ENCODE results near the gene ODC1. TPM values are rescaled to one million over a fixed set of nuclear protein-coding genes. Genes with fewer than 3 reads are reported as not detected.

Gene ODC1
- total RNA-seq, 1 donor from 2014 or later = 55.8 TPM

DNA sequence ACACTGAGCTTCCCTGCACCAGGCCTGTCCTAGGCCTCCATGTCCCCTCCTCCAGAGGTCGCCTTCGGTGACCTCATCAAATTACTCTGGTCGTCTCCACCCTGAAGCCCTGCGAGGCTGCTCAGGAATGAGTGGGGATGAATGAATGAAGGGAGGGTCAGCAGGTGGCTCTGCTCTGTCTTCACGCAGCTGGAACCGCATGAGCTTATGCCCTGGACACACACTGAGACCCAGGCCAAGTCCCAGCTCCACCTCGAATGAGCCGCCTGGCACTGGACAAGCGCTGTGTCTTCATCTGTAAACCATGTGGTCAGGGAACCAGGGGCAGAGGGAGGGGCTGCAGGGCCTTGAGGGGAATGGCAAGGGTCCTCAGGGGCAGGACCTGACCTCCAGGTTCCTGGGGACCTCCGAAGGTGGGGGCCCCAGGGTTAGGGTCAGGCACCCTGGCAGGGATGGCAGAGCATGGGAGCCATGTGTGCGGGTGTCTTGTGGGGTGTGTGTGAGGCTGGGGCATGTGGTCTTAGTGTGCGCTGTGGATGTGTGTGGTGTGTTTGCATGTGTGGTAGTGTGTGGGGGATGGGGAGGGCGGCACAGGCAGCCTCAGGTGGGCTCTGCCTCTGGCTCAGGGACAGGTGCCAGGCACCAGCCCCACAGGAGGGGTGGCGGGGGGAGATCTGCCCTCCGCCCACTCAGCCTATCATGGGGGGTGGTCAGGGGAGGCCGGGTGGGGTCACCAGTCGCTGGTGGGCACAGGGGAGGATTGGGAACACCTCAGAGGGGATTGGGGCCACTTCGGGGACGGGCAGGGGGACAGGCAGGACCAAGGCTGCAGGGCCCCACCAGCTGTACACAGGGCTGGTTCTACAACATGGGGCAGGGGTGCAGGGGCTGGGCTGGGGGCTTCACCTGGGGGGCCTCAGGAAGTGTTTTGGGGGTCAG, 13.9 kb downstream of the ODC1 start:
- no peak for DNase-seq

DNA sequence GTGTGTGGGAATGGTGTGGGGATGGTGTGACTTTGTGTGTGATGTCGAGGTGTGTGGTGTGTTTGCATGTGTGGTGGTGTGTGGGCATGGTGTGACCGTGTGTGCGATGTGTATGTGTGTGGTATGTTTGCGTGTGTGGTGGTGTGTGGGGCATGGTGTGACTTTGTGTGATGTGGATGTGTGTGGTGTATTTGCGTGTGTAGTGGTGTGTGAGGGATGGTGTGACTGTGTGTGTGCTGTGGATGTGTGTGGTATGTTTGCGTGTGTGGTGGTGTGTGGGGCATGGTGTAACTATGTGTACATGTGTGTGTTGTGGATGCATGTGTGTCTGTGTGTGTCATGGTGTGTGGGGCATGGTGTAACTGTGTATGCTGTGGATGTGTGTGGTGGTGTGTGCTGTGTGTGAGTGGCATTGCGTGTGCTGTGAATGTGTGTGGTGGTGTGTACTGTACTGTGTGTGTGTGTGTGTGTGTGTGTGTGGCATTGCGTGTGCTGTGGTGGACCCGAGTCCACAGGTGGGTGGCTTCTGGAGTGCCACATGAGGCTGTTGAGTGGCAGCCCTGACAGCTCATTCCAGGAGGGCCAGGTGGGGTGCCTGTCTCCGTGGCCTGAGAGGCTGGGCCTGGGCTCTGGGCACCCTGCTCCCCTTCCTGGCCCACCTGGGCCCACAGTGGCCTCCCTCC, 14.7 kb downstream of the ODC1 start:
- no peak for DNase-seq

DNA sequence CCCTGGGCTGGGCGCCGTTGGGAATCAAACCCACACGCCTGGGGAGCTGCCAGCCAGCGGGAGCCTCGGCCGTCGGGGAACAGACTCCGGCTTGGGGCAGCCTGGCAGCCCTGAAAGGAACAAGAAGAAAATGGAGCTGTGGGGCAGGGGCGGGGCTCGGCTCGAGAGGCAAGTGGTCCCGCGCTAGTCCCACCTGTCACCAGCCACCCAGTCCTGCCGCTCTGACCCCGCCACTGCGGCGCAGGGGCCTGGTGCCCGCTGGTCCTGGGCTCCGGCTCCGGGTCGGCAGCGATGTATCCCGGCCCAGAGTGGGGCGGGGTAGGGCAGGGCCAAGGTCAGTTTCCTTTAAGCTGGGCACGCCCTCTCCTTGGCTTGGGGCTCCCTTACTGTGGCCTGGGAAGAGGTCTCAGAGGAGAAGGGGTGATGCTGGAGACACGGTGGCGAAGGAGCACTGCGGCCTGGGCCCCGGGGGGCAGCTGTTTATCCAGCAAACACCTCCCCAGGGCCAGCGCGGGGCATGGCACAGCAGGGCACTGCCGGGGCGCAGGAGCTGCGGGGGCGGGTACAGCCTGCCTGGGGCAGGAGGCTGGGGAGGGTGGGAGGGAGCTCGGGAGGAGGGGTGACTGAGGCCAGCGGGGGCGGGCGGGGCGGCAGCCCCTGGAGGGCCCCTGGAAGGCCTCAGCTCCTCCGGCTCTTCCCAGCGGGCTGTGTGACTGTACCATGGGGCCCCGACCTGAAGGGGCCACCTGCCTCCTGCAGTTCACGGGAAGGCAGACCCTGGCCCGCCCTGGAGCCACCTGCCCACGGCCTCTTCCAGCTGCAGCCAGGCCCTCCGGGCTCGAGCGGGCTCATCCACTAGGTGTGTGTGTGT, 15.6 kb downstream of the ODC1 start:
- no peak for DNase-seq

DNA sequence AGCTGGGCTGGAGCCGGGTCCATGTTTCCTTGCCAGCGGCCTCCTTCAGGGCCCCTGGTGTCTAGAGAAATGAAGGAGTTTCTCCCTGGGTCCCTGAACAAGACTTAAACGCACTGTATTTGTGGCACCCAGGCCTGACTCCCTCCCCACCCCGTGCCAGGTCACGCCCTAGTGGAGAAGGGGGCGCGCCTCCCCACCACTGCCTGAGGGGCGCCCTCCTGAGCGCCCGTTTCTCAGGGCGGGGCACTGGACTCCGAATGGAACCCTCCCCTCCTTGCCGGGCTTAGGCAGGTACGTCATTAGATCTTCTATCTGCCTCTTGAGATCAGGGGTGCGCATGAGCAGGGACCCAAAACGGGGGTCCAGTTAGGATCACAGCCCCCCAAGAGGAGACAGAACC, 16.3 kb downstream of the ODC1 start:
- DNase-seq = no peak

DNA sequence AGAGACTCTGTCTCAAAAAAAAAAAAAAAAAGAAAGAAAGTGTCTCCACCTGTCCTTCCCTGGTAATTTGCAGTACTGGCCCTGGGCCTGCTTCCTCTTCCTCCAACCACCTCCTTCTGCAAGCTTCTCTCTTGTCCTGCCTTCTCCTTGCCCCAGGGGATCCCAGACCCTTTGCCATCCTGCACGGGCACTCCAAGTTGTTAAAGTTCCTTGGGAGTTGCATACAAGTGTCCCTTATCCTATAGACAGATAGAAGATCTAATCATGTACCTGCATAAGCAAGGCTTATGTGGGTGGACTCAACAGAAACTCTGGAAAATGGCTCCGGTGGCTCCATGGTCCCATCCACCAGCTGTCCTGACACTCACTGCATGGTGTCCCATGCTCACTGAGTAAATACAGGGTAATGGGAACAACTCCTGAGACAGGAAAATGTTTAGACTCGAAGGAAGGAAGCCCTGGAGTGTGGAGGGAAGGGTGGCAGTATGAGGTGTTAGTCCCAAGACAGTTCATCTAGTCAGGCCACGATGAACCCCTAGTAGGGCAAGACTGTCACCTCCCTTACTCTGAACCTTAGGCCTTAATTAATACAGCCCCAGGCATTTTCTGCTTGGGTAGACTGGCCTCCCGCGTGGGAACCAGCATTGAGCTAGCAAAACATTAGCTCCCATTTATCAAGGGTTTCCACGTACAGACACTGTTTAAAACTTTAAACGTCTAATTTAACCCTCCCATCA, 17.1 kb downstream of the ODC1 start:
- no peak for DNase-seq

DNA sequence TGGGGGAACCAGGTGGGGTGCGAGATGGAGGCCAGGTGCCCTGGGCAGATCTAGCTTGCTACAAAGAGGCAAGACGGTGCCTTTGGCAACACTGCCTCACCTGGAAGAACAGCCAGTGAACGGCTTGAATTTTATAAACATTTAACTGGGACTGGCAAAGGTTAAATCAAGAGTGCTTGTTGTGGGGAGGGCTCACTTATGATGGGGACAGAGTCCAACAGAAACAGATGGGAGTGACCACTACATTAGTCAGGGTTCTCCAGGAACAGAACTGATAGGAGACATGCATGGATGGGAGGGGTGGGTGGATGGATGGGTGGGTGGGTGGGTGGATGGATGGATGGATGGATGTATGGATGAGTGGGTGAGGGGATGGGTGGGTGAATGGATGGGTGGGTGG, 19.2 kb downstream of the ODC1 start:
- DNase-seq = no peak

DNA sequence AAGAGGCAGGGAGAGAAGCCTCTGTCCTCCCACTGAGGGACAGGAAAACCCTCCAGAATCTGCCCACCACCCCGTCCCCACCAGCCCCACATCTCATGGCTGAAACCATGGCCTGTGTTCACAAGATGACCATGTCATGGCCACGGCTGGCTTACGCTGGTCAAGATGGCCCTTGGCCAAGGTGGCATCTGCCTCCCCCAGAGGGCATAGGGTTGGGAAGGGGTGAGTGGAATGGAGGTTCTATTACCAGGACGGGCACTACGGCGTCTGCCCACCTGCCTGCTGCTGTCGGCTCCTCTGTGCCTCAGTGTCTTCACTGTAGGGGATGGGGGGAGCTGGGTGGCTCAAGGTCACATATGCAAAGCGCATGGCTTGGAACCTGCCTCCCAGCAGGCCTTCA, 19.8 kb downstream of the ODC1 start:
- DNase-seq = no peak

DNA sequence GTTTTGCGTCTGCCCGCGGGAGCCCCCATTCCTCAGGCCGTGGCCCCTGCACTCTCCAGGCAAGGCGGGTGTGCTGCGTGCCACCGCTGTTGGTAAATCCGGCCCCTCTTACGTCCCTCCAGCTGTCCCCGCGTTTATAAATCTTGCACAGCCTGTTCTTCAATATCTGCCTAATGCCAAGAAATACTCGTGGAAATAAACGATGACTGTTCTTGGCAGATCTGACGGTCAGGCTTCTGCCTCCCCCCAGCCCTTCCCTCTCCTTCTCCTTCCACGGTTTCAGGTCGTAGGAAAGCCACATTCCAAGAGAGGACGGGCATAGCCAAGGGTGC, 20.5 kb downstream of the ODC1 start:
- DNase-seq = no peak

DNA sequence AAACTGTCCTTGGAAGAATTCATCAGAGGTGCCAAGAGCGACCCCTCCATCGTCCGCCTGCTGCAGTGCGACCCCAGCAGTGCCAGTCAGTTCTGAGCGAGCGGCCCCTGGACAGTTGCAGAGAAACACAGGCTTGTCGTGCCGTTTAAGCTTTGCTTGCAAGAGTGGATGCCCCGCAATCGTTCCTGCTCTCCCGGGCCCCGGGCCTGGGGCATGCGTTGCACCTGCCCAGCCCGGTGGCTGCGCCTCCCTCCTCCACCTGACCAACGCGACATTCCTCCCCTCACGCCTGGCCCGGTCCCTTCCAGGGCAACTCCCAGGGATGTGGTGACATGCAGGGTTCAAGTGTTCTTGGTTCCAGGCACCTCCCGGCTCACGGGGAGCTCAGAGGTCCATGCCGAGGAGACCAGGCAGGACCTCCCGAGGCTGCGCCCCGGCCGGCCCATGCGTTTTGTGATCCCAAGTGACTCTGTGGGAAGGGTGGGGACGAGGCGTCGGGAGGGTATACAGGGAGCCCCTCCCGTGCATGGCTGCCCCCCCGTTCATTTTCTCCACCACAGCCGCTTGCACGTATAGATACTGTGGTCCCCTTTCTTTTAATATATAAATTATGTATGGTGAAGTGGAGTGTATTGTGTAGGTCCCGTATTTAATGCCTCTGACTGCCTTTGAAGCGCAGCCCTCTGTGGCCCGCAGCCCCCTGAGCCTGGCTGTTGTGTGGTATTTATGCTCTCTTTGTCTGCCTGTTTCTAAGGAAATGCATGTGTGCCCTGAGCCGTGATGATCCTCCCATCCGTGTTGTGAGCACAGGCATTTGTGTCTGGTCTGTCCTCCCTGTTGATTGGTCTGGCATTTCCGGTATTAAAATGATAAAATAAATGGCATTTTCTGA, 21.2 kb downstream of the ODC1 start:
- no peak for DNase-seq

DNA sequence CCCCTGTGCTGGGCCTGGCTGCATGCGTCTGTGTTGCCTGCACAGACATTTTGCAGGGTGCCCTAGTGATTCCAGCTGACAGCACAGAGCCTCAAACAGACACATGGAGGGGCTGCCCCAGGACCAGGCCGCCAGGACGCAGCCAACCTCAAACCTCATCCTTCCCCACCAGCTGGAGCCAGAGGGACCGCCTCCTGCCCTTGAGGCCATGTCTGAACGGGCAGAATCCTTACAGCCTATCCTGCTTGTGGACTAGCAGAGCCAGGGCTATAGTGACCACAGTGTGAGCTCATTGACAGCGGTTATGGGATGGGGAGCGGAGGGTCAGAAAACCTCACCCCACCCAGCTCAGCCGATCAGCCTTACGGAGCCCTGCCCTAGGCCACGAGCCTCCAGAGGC, 22.4 kb downstream of the ODC1 start:
- no peak for DNase-seq

DNA sequence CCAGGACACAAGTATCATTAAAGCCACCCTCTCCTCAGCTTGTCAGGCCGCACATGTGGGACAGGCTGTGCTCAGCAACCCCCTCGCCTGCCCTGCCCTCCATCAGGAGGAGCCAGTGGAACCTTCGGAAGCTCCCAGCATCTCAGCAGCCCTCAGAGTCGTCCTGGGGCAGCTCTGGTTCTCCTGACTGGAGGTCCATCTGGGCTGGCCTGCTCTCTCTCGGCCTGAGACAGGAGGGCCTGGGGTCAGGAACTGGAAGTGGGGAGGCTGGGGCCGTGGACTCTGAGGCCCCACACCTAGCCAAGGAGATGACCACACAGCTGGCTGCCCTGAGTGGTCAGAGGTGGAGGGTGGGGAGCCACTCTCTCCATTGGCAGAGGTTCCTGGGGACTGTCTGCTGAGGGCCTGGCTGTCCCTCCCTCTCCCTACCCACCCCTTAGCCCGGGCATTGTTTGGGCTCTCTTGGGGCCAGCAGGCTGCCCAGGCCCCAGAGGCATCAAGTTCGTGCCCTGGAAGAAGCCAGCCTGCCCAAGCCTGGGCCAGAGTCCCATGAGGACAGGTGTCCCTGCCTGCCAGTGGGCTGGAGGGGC, 23.1 kb downstream of the ODC1 start:
- no peak for DNase-seq

DNA sequence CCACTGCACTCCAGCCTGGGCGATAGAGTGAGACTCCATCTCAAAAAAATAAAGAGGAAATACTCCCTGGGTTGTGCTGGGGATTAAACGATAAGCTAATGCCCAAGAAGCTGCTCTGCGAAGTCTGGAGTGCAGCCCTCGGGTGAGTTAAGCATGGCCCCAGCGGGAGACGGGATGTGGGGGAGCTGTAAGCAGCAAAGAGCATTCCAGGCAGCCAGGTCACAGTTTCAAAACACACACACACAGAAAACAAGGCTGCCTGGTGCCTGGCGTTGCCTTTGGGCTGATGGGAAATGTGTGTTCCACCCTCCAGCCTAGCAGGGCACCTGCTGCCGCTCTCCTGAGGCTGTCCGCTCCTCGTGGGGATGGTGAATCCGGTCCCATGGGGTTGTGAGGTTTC, 24.1 kb downstream of the ODC1 start:
- peak; percentile 21 for DNase-seq

DNA sequence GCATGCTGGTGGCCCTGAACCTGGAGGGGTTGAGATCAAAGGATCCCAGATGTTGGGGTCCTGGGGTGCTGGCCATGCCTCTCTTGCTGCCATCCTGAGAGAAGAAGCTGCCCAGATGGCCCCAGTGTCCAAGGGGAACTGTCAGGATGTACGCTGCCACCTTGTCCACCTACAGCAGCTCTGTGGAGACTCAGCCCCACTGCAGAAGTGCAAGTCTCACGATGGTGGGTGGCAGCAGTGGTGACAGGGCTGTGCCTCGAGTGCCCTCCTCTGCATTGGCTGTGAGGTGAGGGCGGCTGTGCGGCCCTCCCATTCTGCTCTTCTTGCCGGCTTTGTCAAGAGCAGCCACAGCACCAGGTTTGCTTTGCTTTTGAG, 24.7 kb downstream of the ODC1 start:
- DNase-seq = no peak

DNA sequence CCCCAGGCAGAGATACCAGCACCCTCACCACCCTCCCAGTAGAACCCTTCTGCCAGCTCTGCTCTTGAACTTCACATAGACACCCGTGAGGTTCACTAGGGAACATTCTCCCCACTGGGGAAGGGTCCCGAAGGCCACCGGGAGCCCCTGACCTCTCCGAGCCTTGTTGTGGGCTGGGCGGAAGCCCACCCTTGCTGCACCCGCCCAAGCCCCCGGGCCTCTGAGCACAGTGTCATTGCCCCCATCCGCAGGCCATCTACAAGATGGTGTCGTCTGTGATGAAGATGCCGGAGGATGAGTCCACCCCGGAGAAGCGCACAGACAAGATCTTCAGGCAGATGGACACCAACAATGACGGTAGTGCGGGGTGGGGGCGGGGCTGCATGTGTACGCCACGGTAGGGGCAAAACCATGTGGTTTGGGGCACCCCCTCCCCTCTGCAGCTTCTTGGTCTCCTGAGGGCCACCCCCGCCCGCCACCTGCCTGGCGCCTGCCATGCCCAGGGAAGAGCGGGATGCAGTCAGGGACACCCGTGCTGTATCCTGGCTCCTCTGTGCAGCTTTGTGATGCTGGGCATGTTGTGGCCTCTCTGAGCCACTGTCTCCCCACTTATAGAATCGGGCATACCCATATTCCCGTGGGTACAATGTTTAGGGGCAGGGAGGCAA, 25.3 kb downstream of the ODC1 start:
- DNase-seq = no peak

DNA sequence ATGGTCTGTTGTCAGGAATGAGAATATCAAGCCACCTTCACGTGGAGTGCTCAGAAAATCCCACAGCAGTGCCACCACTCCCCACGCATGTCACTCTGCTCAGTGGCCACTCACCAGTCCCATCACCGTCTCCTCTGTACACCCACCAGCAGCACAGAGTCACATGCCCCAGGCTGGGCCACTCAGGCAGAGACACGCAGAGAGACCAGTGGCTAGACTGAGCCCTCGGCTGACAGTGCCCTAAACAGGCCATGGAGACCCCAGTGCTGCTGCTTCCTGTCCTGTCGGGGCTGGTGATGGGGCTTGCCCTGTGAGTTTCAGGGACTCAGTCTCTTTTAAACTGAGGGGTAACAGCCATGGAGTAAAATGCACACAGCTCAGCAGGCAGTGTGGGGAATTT, 25.9 kb downstream of the ODC1 start:
- no peak for DNase-seq

DNA sequence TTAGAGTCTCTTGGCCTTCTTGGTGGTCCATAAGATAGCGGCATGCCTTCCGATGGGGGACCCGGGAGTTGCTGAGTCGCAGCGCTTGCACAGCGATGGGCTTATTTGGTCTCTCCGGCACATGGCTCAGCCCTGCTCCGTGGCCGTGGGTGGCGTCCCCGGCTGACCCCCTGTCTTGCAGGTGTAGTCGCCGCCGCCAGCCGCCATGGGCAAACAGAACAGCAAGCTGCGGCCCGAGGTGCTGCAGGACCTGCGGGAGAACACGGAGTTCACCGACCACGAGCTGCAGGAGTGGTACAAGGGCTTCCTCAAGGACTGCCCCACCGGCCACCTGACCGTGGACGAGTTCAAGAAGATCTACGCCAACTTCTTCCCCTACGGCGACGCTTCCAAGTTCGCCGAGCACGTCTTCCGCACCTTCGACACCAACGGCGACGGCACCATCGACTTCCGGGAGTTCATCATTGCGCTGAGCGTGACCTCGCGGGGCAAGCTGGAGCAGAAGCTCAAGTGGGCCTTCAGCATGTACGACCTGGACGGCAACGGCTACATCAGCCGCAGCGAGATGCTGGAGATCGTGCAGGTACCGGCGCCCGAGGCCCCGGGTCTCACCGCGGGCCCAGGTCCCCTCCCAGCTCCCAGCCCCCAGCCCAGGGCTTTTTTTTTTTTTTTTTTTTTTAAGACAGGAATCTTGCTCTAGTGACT, 28.4 kb downstream of the ODC1 start:
- no peak for DNase-seq

DNA sequence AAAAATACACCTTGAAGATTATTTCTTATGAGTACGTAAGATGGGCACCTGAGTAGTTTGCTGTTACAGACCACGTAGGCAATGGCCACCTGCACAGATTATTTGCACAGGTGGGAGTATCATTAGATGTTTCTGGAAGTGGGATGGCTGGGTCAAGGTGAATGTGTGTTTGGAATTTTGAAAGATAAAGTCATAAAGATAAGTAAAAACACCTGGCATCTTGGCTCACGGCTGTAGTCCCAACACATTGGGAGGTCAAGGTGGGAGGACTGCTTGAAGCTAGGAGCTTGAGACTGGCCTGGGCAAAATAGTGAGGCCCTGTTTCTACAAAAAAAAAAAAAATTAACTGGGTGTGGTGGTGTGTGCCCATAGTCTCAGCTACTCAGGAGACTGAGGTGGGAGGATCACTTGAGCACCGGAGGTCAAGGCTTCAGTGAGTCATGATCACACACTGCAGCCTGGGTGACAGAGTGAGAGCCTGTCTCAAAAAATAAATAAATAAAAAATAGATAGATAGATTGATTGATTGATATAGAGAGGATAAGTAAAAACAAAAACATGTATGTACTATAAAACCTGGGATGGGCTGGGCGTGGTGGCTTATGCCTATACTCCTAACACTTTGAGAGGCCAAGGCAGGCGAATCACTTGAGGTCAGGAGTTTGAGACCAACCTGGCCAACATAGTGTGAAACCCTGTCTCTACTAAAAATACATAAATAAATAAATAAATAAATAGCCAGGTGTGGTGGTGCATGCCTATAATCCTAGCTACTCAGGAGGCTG, 30.4 kb downstream of the ODC1 start:
- DNase-seq = no peak

DNA sequence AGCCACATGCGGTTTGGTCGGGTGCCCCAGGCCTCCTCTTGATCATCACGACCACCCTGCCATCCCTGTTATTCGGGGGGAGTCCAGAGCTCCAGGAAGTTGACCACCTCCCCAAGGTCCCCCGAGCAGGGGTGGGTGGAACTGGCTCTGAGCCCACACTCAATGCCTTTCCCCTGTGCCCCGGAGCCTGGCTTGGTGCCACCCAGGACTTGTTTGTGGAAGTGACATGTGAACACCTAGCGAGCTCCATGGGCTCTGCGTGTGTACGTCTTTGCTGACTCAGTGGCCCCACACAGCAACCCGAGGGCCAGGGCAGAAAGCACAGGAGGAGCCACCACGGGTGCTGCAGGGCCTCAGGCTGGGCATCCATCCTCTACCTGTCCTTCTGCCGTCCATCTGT, 32.5 kb downstream of the ODC1 start:
- DNase-seq = no peak

DNA sequence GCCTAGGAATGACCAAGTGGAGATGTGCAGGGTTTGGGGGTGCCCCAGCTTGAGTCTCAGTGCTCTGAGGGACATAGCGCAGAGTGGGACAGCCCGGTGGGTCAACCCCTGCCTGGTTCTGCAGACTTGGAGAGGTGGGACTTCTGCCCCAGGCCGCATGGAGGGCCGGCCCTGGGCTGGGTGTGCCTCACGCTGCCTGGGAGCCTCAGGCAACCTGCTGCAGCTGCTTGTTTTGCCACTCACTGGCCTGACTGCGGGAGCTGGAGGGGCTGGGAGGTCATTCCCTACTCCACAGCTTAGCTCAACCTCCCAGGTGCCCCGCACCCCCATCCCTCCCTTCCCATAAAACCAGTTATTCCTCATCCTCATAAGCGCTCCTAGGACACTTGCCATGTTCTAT, 33.1 kb downstream of the ODC1 start:
- no peak for DNase-seq

Data from skin of body (tissue), 2 donors.